PFSK-1 (cell line): ENCODE measurements around the gene TFPT.
A peak's percentile ranks its signal among the peaks of the same experiment; 100 is the strongest.

Source experiments
- FOXP2 ChIP-seq: optimal IDR thresholded peaks from 2 replicates; pipeline ENCODE3; 2011; ENCODE audit warnings: borderline replicate concordance, control low read depth, inconsistent platforms; ENCODE audit not compliant: insufficient read depth; ENCODE audit errors: extremely low read length, extremely low read depth
- POLR2AphosphoS5 ChIP-seq: IDR thresholded peaks from 2 replicates; pipeline ENCODE4 v1.6.1; 2012; ENCODE audit warnings: low read depth, mild to moderate bottlenecking, control low read depth, low read length, moderate library complexity
- SIN3A ChIP-seq: IDR thresholded peaks from 2 replicates; pipeline ENCODE4 v1.6.1; 2012; ENCODE audit warnings: mild to moderate bottlenecking, low read length, moderate library complexity, borderline replicate concordance; ENCODE audit not compliant: insufficient read depth
- TAF1 ChIP-seq: IDR thresholded peaks from 2 replicates; pipeline ENCODE4 v1.6.1; 2012; ENCODE audit warnings: low read length, control low read depth, borderline replicate concordance; ENCODE audit not compliant: insufficient read depth
- TF ChIP-seq, protein P1 (sequence below), 2 experiments: IDR thresholded peaks; 2 replicates each; pipeline versions ENCODE4 v1.6.1 to v1.8.0; 2011 to 2012; ENCODE audit warnings: low read depth in 2 of 2, low read length in 2 of 2, control low read depth in 1 of 2, inconsistent platforms in 1 of 2, mild to moderate bottlenecking in 1 of 2, moderate library complexity in 1 of 2; ENCODE audit not compliant: insufficient read depth in 1 of 2

The TFPT gene

DNA sequence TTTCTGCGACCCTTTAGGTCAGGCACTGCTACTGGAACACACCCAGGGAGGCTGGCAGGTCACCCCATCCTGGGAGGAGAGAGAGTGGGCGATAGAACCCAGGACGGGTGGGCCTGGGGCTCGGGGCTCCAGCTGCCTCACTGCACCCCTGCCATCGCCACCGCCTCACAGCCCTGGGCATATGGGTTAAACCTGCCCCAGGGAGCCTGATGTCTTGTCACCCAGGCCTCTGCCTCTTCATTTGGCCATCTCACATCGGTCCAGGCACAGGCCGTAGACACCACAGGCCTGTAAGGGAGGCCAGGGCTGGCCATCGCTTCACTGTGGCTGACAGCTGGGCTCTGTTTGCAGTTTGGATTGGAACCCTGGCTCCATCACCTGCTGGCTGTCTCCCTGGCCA lies 10.3 kb upstream of the TFPT start:
- no peak for TF ChIP-seq POLR2AphosphoS5
- TF ChIP-seq FOXP2, result no peak
- no peak for TF ChIP-seq TAF1
- TF ChIP-seq, protein P1, sequence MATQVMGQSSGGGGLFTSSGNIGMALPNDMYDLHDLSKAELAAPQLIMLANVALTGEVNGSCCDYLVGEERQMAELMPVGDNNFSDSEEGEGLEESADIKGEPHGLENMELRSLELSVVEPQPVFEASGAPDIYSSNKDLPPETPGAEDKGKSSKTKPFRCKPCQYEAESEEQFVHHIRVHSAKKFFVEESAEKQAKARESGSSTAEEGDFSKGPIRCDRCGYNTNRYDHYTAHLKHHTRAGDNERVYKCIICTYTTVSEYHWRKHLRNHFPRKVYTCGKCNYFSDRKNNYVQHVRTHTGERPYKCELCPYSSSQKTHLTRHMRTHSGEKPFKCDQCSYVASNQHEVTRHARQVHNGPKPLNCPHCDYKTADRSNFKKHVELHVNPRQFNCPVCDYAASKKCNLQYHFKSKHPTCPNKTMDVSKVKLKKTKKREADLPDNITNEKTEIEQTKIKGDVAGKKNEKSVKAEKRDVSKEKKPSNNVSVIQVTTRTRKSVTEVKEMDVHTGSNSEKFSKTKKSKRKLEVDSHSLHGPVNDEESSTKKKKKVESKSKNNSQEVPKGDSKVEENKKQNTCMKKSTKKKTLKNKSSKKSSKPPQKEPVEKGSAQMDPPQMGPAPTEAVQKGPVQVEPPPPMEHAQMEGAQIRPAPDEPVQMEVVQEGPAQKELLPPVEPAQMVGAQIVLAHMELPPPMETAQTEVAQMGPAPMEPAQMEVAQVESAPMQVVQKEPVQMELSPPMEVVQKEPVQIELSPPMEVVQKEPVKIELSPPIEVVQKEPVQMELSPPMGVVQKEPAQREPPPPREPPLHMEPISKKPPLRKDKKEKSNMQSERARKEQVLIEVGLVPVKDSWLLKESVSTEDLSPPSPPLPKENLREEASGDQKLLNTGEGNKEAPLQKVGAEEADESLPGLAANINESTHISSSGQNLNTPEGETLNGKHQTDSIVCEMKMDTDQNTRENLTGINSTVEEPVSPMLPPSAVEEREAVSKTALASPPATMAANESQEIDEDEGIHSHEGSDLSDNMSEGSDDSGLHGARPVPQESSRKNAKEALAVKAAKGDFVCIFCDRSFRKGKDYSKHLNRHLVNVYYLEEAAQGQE (IDR thresholded peaks at IDR 0.05; ENCODE audit: insufficient read depth in 1 of 2, low read depth in 2 of 2, low read length in 2 of 2), result no peak
- TF ChIP-seq SIN3A, result no peak

DNA sequence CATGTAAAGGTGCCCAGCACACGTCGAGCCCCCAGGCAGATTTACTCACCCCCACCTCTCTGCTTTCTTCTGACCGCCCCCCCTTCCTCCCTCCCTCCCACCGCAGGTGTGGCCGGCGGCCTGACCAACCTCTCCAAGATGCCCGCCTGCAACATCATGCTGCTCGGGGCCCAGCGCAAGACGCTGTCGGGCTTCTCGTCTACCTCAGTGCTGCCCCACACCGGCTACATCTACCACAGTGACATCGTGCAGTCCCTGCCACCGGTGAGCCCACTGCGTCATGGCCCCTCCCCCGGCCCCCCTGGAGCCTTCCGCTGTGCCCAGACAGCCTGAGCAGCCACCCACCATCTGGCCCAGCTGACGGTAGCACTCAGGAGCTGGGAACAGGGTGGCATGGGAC lies 8.9 kb upstream of the TFPT start:
- TF ChIP-seq TAF1, result no peak
- TF ChIP-seq POLR2AphosphoS5, result no peak
- no peak for TF ChIP-seq SIN3A
- TF ChIP-seq, protein P1 (IDR thresholded peaks at IDR 0.05; ENCODE audit: insufficient read depth in 1 of 2, low read depth in 2 of 2, low read length in 2 of 2), result no peak
- TF ChIP-seq FOXP2, result no peak

DNA sequence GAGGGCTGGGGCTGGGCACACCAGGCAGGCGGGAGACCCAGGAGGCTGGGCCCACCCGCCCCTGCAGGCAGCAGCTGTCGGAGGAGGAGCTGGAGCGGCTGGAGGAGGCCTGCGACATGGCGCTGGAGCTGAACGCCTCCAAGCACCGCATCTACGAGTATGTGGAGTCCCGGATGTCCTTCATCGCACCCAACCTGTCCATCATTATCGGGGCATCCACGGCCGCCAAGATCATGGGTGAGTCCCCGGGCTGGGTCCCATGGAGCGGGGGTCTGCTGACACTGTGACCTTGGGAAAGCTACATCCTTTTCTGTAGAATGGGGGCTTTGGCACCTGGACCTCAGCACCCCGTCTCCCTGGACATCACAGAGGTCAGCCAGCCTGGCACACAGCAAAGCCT lies 8.2 kb upstream of the TFPT start:
- no peak for TF ChIP-seq POLR2AphosphoS5
- no peak for TF ChIP-seq SIN3A
- TF ChIP-seq, protein P1 (IDR thresholded peaks at IDR 0.05; ENCODE audit: insufficient read depth in 1 of 2, low read depth in 2 of 2, low read length in 2 of 2), result no peak
- TF ChIP-seq FOXP2, result no peak
- no peak for TF ChIP-seq TAF1

DNA sequence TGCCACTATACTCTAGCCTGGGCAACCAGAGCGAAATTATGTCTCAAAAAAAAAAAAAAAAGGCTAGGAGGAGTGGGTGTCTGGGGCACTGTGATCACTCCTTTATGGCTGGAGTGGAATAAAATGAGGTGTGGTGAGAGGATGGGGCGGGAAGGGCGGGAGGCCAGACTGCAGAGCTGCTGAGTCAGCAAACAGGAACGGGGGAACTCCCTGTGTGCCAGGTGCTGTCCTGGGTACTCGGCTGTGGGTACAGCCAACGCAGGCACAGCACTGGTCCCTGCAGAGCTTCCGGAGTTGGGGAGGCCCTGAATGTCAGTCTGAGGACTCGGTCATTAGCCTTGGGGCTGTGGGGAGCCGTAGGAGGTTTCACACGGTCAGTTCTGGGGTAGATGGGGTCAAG lies 5.8 kb upstream of the TFPT start:
- TF ChIP-seq SIN3A (no peak), POLR2AphosphoS5 (no peak), FOXP2 (no peak), TAF1 (no peak)
- TF ChIP-seq, protein P1 (IDR thresholded peaks at IDR 0.05; ENCODE audit: insufficient read depth in 1 of 2, low read depth in 2 of 2, low read length in 2 of 2), result no peak

DNA sequence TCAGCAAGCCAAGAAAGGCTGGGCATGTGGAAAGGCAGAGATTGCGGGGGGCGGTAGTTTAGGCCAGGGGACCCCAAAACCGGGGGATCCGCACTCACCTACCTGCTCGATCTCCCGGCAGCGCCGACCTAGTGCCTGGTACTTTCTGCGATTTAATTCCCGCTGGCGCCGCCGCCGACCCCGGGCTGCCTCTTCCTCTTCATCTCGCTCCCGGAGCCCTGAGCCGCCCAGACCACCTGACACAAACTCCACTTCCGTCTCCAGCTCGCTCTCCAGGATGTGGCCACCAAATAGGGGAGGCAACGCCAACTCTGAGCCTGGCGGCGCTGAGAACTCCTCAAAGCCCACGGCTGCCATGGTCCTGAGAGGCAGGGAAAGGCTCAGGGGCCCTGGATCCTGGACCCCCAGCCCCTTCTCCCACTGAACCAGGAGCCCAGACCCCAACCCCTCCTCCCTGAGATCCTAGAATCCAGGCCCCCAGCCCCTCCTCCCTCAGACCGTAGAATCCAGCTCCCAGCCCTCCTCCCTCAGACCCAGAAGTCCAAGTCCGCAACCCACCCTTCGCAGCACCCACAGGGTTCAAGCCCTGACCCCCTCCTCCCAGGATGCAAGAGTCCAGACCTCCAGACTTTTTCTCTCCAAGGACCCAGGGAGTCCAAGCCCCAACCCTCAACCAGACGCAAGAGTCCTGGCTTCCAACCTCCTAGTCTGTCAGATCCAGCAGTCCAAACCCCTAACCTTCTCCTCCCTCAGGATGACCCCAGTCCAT lies 933 bp downstream of the TFPT start:
- TF ChIP-seq, protein P1 (IDR thresholded peaks at IDR 0.05; ENCODE audit: insufficient read depth in 1 of 2, low read depth in 2 of 2, low read length in 2 of 2), result no peak
- TF ChIP-seq FOXP2 (peak; percentile 12), TAF1 (peak; percentile 22; the same call in 1 of the 2 replicates), POLR2AphosphoS5 (peak; percentile 73)
